ENCODE data around the gene ESRP2.

ESRP2 gene

GRCh38 chr16:68252383-68252782 is 16.5 kb upstream of the ESRP2 start:
- H3F3A ChIP-seq (ENCODE audit: control insufficient read depth, insufficient read depth): peaks cover under 1% of the 10 kb centered on the region; the same call in 1 of the 2 replicates
- H3K79me2 ChIP-seq (ENCODE audit: control insufficient read depth, low read length): no peaks in the 10 kb centered on the region
- H3K9me3 ChIP-seq (ENCODE audit: control insufficient read depth, insufficient read depth, low read length): no peaks in the 10 kb centered on the region
- no peaks in the 10 kb centered on the region for H3K9me2 ChIP-seq (replicated peaks; ENCODE audit: control insufficient read depth, low read length)
- no peak overlapping the region for H3K27ac ChIP-seq (ENCODE audit: low read depth, low read length)
- no peak overlapping the region for H3K4me3 ChIP-seq (ENCODE audit: low read length)
- H3K4me2 ChIP-seq (ENCODE audit: low read length): no peak overlapping the region
- H3K27me3 ChIP-seq (ENCODE audit: control insufficient read depth, low read length): no peaks in the 10 kb centered on the region
- H3K36me3 ChIP-seq (ENCODE audit: control insufficient read depth, low read length): peaks cover 7% of the 10 kb centered on the region
- no peaks in the 10 kb centered on the region for H4K20me1 ChIP-seq (ENCODE audit: control insufficient read depth, insufficient read depth, low read depth, low read length)
- peaks cover 26% of the 10 kb centered on the region for H3K4me1 ChIP-seq (ENCODE audit: control insufficient read depth, low read length)
- TF ChIP-seq EZH2phosphoT487 (IDR thresholded peaks at IDR 0.05; ENCODE audit: borderline replicate concordance, low read length) (no peak), CTCF (IDR thresholded peaks at IDR 0.05; ENCODE audit: low read depth, low read length, poor library complexity, severe bottlenecking) (no peak)

- H3K27ac ChIP-seq (ENCODE audit: low read depth, low read length): no peak overlapping the region
- no peaks in the 10 kb centered on the region for H3K9me2 ChIP-seq (replicated peaks; ENCODE audit: control insufficient read depth, low read length)
- H3K36me3 ChIP-seq (ENCODE audit: control insufficient read depth, low read length): peaks cover 7% of the 10 kb centered on the region
- no peaks in the 10 kb centered on the region for H3K9me3 ChIP-seq (ENCODE audit: control insufficient read depth, insufficient read depth, low read length)
- H3K4me3 ChIP-seq (ENCODE audit: low read length): no peak overlapping the region
- no peaks in the 10 kb centered on the region for H3K27me3 ChIP-seq (ENCODE audit: control insufficient read depth, low read length)
- no peaks in the 10 kb centered on the region for H3F3A ChIP-seq (ENCODE audit: control insufficient read depth, insufficient read depth)
- peaks cover 21% of the 10 kb centered on the region for H3K4me1 ChIP-seq (ENCODE audit: control insufficient read depth, low read length)
- H3K79me2 ChIP-seq (ENCODE audit: control insufficient read depth, low read length): no peaks in the 10 kb centered on the region
- peak overlapping the region; percentile 26; the same call in 1 of the 2 replicates for H3K4me2 ChIP-seq (ENCODE audit: low read length)
- no peaks in the 10 kb centered on the region for H4K20me1 ChIP-seq (ENCODE audit: control insufficient read depth, insufficient read depth, low read depth, low read length)
- TF ChIP-seq CTCF (IDR thresholded peaks at IDR 0.05; ENCODE audit: low read depth, low read length, poor library complexity, severe bottlenecking) (no peak), EZH2phosphoT487 (IDR thresholded peaks at IDR 0.05; ENCODE audit: borderline replicate concordance, low read length) (no peak)
Observed at GRCh38 chr16:68251832-68252231, 15.9 kb upstream of the ESRP2 start.

GRCh38 chr16:68250951-68251350 is 15.0 kb upstream of the ESRP2 start:
- no peaks in the 10 kb centered on the region for H3K27me3 ChIP-seq (ENCODE audit: control insufficient read depth, low read length)
- H3K4me1 ChIP-seq (ENCODE audit: control insufficient read depth, low read length): peaks cover 23% of the 10 kb centered on the region
- H3K4me3 ChIP-seq (ENCODE audit: low read length): no peak overlapping the region
- H3K9me3 ChIP-seq (ENCODE audit: control insufficient read depth, insufficient read depth, low read length): no peaks in the 10 kb centered on the region
- no peaks in the 10 kb centered on the region for H4K20me1 ChIP-seq (ENCODE audit: control insufficient read depth, insufficient read depth, low read depth, low read length)
- H3F3A ChIP-seq (ENCODE audit: control insufficient read depth, insufficient read depth): no peaks in the 10 kb centered on the region
- H3K9me2 ChIP-seq (replicated peaks; ENCODE audit: control insufficient read depth, low read length): no peaks in the 10 kb centered on the region
- TF ChIP-seq EZH2phosphoT487 (IDR thresholded peaks at IDR 0.05; ENCODE audit: borderline replicate concordance, low read length): no peak
- no peak for TF ChIP-seq CTCF (IDR thresholded peaks at IDR 0.05; ENCODE audit: low read depth, low read length, poor library complexity, severe bottlenecking)
- H3K36me3 ChIP-seq (ENCODE audit: control insufficient read depth, low read length): peaks cover 7% of the 10 kb centered on the region
- no peak overlapping the region for H3K27ac ChIP-seq (ENCODE audit: low read depth, low read length)
- no peaks in the 10 kb centered on the region for H3K79me2 ChIP-seq (ENCODE audit: control insufficient read depth, low read length)
- peak overlapping the region; percentile 26 for H3K4me2 ChIP-seq (ENCODE audit: low read length)
